Thyroid gland (tissue), 4 donors: ENCODE data around the gene RAB21. TPM values are rescaled to one million over a fixed set of nuclear protein-coding genes. Genes with fewer than 3 reads are reported as not detected.

Experiments
- DNase-seq, 2 donors: peaks; one replicate each; pipeline ENCODE4 v3.0.0-alpha.2; 2019
- H3K27ac ChIP-seq, 3 donors: fragments of 200-600 bp; sonication (generic); 1 replicate in 2 of 3; 2 replicates in 1 of 3; pipeline ENCODE4 v1.5.1; 2016 to 2019; ENCODE audit warnings: mild to moderate bottlenecking in 1 of 3, moderate library complexity in 1 of 3
- H3K27me3 ChIP-seq: fragments of 200-600 bp; sonication (generic); one replicate; pipeline ENCODE4 v1.5.1; 2019
- H3K36me3 ChIP-seq, 2 donors: fragments of 200-600 bp; sonication (generic); one replicate each; pipeline ENCODE4 v1.5.1; 2016 to 2019
- H3K4me1 ChIP-seq, 2 donors: fragments of 200-600 bp; sonication (generic); one replicate each; pipeline ENCODE4 v1.5.1; 2017 to 2019
- H3K4me3 ChIP-seq, 3 donors: fragments of 200-600 bp; sonication (generic); replicated peaks in 1 of 3; 1 replicate in 2 of 3; 2 replicates in 1 of 3; pipeline ENCODE4 v1.5.1; 2016; ENCODE audit warnings: mild to moderate bottlenecking in 1 of 3
- H3K9me3 ChIP-seq: fragments of 200-600 bp; sonication (generic); one replicate; pipeline ENCODE4 v1.5.1; 2017
- POLR2A ChIP-seq, 2 donors: fragments of 450-650 bp; IDR thresholded peaks; one replicate each; pipeline ENCODE4 v1.6.1; 2017; ENCODE audit warnings: antibody characterized with exemption in 2 of 2, mild to moderate bottlenecking in 2 of 2, moderate library complexity in 1 of 2
- WGBS, 2 donors: methylation state at CpG; one replicate each; pipeline ENCODE4 v1.1.5; 2017; 5-methylcytosine and 5-hydroxymethylcytosine counted together
- intact Hi-C: fragments of 100-400 bp; cut with DNase I; formaldehyde crosslinking; loops from one replicate; pipeline ENCODE4 v1.15.1; 2023
- total RNA-seq, 4 donors: library from RNA; depleted of rRNA; stranded (reverse); fragments of >200 nt; gene quantifications; one replicate each; pipeline ENCODE4 v1.2.3, GENCODE V29; 2016
- TF ChIP-seq, protein P1 (sequence below), 6 experiments: fragments of 200-600 bp in 3 of 6; fragments of 450-650 bp in 3 of 6; sonication (generic) in 3 of 6; IDR thresholded peaks; one replicate each; pipeline ENCODE4 v1.5.1; 2016 to 2019; ENCODE audit warnings: antibody characterized with exemption in 6 of 6, mild to moderate bottlenecking in 2 of 6, inconsistent platforms in 1 of 6, moderate library complexity in 1 of 6

Gene RAB21
- total RNA-seq, 4 donors from 2014 or later = 16.0 to 55.1 (median 28.1) TPM

DNA sequence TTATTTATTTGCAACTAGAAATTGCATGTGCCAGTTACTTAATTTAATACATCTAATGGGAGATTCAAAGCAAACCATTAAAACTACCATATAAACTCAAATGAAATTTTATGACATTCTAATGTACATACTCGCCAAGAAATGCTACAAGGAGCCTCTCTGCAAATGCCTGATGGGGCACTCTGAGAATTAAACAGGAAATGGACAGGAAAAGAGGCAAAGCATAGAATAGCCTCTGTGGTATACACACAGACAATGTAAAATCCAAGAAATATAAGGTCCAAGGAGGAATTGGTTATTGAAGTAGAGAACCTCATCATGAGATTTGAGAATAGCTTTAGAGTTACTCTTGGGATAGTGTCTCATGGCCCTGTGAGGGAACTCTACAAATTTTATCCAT is 41.2 kb downstream of the RAB21 start:
- Histone ChIP-seq H3K9me3 (no peaks in the 10 kb centered on the region), H3K4me1 (no peaks in the 10 kb centered on the region), H3K27me3 (no peaks in the 10 kb centered on the region), H3K36me3 (no peaks in the 10 kb centered on the region), H3K4me3 (no peak overlapping the region), H3K27ac (no peak overlapping the region)
- DNase-seq = no peak
- intact Hi-C loops = no loop called here
- WGBS, 2 donors = 56 to 74% methylated on average over 1 of the region's 1 CpG
- no peak for TF ChIP-seq POLR2A (IDR thresholded peaks at IDR 0.05)
- TF ChIP-seq, protein P1, sequence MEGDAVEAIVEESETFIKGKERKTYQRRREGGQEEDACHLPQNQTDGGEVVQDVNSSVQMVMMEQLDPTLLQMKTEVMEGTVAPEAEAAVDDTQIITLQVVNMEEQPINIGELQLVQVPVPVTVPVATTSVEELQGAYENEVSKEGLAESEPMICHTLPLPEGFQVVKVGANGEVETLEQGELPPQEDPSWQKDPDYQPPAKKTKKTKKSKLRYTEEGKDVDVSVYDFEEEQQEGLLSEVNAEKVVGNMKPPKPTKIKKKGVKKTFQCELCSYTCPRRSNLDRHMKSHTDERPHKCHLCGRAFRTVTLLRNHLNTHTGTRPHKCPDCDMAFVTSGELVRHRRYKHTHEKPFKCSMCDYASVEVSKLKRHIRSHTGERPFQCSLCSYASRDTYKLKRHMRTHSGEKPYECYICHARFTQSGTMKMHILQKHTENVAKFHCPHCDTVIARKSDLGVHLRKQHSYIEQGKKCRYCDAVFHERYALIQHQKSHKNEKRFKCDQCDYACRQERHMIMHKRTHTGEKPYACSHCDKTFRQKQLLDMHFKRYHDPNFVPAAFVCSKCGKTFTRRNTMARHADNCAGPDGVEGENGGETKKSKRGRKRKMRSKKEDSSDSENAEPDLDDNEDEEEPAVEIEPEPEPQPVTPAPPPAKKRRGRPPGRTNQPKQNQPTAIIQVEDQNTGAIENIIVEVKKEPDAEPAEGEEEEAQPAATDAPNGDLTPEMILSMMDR (IDR thresholded peaks at IDR 0.05) = no peak

DNA sequence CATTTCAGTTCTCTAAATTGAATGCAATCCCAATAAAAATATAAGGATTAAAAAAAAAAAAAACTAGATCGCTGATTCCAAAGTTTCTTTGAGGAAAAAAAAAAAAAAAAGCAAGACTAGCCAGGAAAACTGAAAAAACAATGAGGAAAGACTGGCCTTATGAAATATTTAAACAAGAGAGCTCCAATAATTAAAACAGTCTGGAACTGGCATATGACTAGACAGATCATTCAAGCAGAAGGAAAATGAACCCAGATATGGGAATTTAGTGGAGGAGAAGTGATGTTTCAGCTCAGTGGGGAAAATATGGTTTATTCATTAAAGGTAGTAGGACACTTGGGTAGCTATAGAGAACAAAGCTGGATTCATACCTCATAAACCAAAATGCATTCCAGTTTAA is 42.9 kb downstream of the RAB21 start:
- intact Hi-C loops = no loop called here
- Histone ChIP-seq H3K4me3 (no peak overlapping the region), H3K9me3 (no peaks in the 10 kb centered on the region), H3K36me3 (no peaks in the 10 kb centered on the region), H3K27ac (no peak overlapping the region), H3K27me3 (no peaks in the 10 kb centered on the region), H3K4me1 (no peaks in the 10 kb centered on the region)
- no peak for DNase-seq
- TF ChIP-seq, protein P1 (IDR thresholded peaks at IDR 0.05) = no peak
- TF ChIP-seq POLR2A (IDR thresholded peaks at IDR 0.05) = no peak
- 71 to 88% methylated on average over 1 of the region's 1 CpG for WGBS, 2 donors

DNA sequence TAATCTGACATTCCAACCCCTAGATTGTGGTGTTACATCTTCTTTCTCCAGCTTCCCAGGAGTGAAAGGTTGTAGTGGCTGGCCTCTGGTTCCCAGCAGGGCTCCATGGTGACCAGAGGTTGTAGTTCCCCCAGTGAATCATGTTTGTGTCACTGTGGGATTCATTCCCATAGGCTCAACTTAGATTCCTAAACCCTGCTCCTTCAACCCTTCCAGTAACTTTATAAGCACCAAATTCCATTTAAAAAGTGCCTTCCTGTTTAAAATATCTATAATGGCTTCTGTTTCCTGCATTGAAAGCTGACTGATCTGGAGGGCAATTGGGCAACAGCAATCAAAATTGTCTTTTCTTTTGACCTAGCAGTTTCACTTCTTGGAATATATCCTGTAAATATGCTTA is 44.4 kb downstream of the RAB21 start:
- intact Hi-C loops = no loop called here
- Histone ChIP-seq H3K9me3 (no peaks in the 10 kb centered on the region), H3K27ac (no peak overlapping the region), H3K36me3 (no peaks in the 10 kb centered on the region), H3K27me3 (no peaks in the 10 kb centered on the region), H3K4me1 (no peaks in the 10 kb centered on the region), H3K4me3 (no peak overlapping the region)
- TF ChIP-seq, protein P1 (IDR thresholded peaks at IDR 0.05) = no peak
- TF ChIP-seq POLR2A (IDR thresholded peaks at IDR 0.05) = no peak
- no peak for DNase-seq

DNA sequence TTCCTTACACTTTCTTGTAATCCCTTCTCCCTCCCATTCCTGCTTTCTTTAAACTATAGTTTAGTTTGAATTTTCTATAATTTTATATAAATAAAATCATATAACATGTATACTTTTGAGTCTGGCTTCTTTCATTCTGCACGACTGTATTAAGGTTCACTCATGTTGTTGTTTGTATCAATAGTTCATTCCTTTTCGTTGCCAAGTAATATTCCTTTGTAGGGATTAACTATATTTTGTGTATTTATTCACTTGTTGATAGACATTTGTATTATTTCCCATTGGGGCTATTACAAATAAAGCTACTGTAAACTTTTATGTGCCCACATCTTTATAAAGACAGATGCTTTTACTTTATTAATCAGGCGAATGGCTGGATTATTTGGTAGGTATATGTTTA is 45.5 kb downstream of the RAB21 start:
- no peak overlapping the region for H3K27ac ChIP-seq
- TF ChIP-seq, protein P1 (IDR thresholded peaks at IDR 0.05) = no peak
- intact Hi-C loops = no loop called here
- H3K4me1 ChIP-seq = no peaks in the 10 kb centered on the region
- H3K9me3 ChIP-seq = no peaks in the 10 kb centered on the region
- no peaks in the 10 kb centered on the region for H3K36me3 ChIP-seq
- H3K27me3 ChIP-seq = no peaks in the 10 kb centered on the region
- no peak for DNase-seq
- WGBS, 2 donors = 91 to 94% methylated on average over 3 of the region's 3 CpGs
- H3K4me3 ChIP-seq = no peak overlapping the region

DNA sequence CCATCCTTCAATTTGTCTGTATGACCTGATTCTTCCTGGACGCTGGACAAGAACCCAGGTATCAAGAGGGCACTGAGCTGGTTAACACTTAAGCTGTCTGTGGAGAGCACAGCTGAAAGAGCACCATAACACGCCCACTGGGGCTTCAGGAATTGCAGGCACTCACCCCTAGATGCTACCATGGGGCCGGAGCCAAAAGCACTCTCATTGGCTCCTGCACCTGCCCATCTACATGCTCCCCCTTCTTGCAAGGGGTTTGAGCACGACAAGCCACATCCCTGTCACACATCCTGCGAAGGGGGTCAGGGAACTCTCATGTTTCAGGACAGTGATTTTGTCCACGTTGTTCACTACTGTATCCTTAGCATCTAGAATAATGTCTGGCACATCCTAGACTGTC is 49.8 kb downstream of the RAB21 start:
- WGBS, 2 donors = 40 to 46% methylated on average over 6 of the region's 6 CpGs

More for the DNA sequence above, 49.8 kb downstream of the RAB21 start:
- no peak for TF ChIP-seq POLR2A (IDR thresholded peaks at IDR 0.05)
- TF ChIP-seq, protein P1 (IDR thresholded peaks at IDR 0.05) = no peak
- Histone ChIP-seq H3K27me3 (no peaks in the 10 kb centered on the region), H3K4me3 (no peak overlapping the region), H3K9me3 (no peaks in the 10 kb centered on the region), H3K4me1 (no peaks in the 10 kb centered on the region), H3K36me3 (no peaks in the 10 kb centered on the region), H3K27ac (no peak overlapping the region)
- no peak for DNase-seq
- intact Hi-C loops = no loop called here
